ENCODE measurements around the gene PCDHGA5.
"Not testable (repeated sequence)": the region's sequence is repeated elsewhere in the genome, so short reads cannot be mapped to it uniquely, and the experiment has no call there.

Gene PCDHGA5

GRCh38 chr5:141388661-141389060, 24.7 kb downstream of the PCDHGA5 start:
- DNase-seq = no peak

- DNase-seq = no peak
Measured at GRCh38 chr5:141389153-141390042, 25.4 kb downstream of the PCDHGA5 start.

- no peak for DNase-seq
Measured at GRCh38 chr5:141392429-141393198, 28.7 kb downstream of the PCDHGA5 start, which contains the start of gene PCDHGA8. TSS of gene PCDHGA8 (plus strand) at chr5:141392633. CDS start at chr5:141392814, 181 bp downstream.

- no peak for DNase-seq
Measured at GRCh38 chr5:141393267-141393666, 29.3 kb downstream of the PCDHGA5 start.

DNA sequence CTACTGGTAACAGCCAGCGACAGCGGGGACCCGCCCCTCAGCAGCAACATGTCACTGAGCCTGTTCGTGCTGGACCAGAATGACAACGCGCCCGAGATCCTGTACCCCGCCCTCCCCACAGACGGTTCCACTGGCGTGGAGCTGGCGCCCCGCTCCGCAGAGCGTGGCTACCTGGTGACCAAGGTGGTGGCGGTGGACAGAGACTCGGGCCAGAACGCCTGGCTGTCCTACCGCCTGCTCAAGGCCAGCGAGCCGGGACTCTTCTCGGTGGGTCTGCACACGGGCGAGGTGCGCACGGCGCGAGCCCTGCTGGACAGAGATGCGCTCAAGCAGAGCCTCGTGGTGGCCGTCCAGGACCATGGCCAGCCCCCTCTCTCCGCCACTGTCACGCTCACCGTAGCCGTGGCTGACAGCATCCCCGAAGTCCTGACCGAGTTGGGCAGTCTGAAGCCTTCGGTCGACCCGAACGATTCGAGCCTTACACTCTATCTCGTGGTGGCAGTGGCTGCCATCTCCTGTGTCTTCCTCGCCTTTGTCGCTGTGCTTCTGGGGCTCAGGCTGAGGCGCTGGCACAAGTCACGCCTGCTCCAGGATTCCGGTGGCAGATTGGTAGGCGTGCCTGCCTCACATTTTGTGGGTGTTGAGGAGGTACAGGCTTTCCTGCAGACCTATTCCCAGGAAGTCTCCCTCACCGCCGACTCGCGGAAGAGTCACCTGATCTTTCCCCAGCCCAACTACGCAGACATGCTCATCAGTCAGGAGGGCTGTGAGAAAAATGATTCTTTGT, 30.6 kb downstream of the PCDHGA5 start:
- not testable (repeated sequence) for DNase-seq

DNA sequence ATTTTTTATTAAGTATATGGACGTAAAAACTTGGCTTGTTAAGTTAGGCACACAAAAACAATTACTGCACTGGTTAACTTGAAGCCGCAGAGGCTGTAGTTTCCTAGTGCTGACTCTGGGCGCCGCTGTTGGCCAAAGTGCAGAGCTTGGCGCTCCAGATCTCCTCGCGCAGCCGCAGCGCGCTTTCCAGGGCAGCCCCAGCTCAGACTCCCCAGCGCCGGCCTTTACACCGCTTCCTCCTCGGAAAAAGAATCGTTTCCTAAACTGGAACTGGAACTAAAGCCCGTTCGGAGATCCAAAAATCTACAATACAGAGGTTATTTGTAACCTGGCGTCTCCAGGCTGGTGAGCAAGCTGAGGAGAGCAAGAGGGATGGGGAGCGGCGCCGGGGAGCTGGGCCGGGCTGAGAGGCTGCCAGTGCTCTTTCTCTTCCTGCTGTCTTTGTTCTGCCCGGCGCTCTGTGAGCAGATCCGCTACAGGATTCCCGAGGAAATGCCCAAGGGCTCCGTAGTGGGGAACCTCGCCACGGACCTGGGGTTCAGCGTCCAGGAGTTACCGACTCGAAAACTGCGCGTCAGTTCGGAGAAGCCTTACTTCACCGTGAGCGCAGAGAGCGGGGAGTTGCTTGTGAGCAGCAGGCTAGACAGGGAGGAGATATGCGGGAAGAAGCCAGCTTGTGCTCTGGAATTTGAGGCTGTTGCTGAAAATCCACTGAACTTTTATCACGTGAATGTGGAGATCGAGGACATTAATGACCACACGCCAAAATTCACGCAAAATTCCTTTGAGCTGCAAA, 34.0 kb downstream of the PCDHGA5 start, which contains the start of gene PCDHGB5:
TSS of gene PCDHGB5 (plus strand) at position 192 of the 796 bp plus-strand sequence. CDS start at position 373, 181 bp downstream.
- peak; percentile 44 for DNase-seq

DNA sequence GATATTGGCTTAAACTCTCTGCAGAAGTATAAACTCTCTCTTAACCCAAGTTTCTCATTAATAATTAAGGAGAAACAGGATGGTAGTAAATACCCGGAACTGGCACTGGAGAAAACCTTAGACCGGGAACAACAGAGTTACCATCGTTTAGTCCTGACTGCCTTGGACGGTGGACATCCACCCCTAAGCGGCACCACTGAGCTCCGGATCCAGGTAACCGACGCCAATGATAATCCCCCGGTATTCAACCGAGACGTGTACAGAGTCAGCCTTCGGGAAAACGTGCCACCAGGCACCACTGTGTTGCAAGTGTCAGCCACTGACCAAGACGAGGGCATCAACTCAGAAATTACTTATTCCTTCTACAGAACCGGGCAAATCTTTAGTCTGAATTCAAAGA, 34.6 kb downstream of the PCDHGA5 start:
- DNase-seq = no peak

DNA sequence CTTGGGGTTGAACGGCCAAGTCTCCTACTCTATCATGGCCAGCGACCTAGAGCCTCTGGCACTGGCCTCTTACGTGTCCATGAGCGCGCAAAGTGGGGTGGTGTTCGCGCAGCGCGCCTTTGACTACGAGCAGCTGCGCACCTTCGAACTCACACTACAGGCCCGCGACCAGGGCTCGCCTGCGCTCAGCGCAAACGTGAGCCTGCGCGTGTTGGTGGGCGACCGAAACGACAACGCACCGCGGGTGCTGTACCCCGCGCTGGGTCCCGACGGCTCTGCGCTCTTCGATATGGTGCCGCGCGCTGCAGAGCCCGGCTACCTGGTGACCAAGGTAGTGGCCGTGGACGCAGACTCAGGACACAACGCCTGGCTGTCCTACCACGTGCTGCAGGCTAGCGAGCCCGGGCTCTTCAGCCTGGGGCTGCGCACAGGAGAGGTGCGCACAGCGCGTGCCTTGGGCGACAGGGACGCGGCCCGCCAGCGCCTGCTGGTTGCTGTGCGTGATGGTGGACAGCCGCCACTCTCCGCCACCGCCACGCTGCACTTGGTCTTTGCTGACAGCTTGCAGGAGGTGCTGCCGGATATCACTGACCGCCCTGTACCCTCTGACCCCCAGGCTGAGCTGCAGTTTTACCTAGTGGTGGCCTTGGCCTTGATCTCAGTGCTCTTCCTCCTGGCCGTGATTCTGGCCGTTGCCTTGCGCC, 35.7 kb downstream of the PCDHGA5 start:
- DNase-seq = no peak

DNA sequence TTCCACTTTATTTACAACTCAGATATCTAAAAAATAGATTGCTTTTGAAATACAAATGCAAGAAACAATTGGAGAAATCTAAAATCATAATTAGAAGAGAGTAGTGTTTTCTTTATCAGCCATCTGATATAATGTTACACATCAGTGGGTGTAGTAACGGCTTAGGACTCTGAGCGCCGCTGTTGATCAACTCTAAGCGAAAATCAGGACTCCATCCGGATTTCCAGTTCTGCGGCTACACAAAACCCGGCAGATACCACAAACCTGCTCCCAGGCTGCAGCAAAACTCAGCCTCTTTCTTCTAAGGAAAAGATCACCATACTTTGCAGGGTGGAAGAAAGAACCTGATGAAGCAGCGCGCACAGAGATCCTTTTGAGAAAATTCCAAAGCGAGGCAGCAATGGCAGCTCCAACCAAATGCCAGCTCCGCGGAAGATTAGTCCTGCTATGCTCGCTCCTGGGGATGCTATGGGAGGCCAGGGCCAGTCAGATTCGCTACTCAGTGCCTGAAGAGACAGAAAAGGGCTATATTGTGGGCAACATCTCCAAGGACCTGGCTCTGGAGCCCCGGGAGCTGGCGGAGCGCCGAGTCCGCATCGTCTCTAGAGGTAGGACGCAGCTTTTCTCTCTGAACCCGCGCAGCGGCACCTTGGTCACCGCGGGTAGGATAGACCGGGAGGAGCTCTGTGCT, 38.7 kb downstream of the PCDHGA5 start, which contains the start of gene PCDHGA9:
TSS of gene PCDHGA9 (plus strand) at position 226 of the 691 bp plus-strand sequence. CDS start at position 401, 175 bp downstream.
- peak; percentile 42 for DNase-seq

- no peak for DNase-seq
Measured at GRCh38 chr5:141403387-141403786, 39.4 kb downstream of the PCDHGA5 start.

- not testable (repeated sequence) for DNase-seq
Measured at GRCh38 chr5:141407790-141408505, 44.0 kb downstream of the PCDHGA5 start, which contains the start of gene PCDHGB6. TSS of gene PCDHGB6 (plus strand) at chr5:141408021. CDS start at chr5:141408203, 182 bp downstream.

DNA sequence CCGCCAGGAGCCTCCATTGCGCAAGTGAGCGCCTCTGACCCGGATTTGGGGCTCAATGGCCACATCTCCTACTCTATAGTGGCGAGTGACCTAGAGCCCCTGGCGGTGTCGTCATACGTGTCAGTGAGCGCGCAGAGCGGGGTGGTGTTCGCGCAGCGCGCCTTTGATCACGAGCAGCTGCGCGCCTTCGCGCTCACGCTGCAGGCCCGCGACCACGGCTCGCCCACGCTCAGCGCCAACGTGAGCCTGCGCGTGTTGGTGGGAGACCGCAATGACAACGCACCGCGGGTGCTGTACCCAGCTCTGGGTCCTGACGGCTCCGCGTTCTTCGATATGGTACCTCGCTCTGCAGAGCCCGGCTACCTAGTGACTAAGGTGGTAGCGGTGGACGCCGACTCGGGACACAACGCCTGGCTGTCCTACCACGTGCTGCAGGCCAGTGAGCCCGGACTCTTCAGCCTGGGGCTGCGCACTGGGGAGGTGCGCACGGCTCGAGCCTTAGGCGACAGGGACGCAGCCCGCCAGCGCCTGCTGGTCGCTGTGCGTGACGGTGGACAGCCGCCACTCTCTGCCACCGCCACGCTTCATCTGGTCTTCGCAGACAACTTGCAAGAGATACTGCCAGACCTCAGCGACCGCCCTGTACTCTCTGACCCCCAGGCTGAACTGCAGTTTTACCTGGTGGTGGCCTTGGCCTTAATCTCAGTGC, 45.8 kb downstream of the PCDHGA5 start:
- DNase-seq = no peak

DNA sequence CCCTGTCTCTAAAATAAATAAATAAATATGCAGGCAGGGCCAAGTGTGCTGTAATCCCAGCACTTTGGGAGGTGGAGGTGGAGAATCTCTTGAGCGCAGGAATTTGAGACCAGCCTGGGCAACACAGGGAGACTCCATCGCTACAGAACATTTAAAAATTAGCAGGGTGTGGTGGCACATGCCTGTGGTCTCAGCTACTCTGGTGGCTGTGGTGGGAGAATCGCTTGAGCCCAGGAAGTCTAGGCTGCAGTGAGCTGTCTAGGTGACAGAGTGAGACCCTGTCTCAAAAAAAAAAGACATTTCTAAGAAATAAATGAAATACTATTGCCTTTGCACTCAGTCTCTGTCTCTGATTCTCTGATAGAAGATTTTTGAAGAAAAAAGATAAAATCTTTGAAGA, 47.6 kb downstream of the PCDHGA5 start:
- DNase-seq = no peak

- DNase-seq = peak; percentile 73
Measured at GRCh38 chr5:141412854-141413539, 49.0 kb downstream of the PCDHGA5 start, which contains the start of gene PCDHGA10. TSS of gene PCDHGA10 (plus strand) at chr5:141412987. CDS start at chr5:141413176, 189 bp downstream.

- no peak for DNase-seq
Measured at GRCh38 chr5:141413540-141414069, 49.6 kb downstream of the PCDHGA5 start.

GRCh38 chr5:141414548-141415274, 50.7 kb downstream of the PCDHGA5 start:
- not testable (repeated sequence) for DNase-seq

DNA sequence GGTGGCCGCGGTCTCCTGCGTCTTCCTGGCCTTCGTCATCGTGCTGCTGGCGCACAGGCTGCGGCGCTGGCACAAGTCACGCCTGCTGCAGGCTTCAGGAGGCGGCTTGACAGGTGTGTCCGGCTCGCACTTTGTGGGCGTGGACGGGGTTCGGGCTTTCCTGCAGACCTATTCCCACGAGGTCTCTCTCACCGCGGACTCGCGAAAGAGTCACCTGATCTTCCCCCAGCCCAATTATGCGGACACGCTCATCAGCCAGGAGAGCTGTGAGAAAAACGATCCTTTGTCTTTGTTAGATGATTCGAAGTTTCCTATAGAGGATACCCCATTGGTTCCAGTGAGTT, 51.3 kb downstream of the PCDHGA5 start:
- DNase-seq = not testable (repeated sequence)

Data from HCEC 1CT (cell line).